ENCODE data around the gene CRB1.
A peak's percentile ranks its signal among the peaks of the same experiment; 100 is the strongest.

CRB1 gene

DNA sequence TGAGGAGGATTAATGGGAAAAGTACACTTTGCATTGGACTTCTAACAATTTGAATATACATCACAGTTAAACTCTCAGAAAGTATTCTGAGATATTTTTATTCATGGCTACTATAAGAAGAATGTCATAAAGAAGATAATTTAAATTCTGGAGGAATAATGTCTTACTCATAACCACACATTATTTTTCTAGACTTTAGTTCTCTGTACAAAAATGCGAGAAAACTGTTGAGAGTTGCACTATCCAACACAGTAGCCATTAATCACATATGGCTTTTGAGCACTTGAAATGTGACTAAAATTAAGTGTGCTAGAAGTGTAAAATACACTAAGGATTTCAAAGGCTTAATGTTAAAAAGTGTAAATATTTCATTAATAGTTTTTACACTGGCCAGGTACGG, 53.8 kb downstream of the CRB1 start:
- no peak for DNase-seq (ENCODE audit: low spot score)
- TF ChIP-seq, protein P1, sequence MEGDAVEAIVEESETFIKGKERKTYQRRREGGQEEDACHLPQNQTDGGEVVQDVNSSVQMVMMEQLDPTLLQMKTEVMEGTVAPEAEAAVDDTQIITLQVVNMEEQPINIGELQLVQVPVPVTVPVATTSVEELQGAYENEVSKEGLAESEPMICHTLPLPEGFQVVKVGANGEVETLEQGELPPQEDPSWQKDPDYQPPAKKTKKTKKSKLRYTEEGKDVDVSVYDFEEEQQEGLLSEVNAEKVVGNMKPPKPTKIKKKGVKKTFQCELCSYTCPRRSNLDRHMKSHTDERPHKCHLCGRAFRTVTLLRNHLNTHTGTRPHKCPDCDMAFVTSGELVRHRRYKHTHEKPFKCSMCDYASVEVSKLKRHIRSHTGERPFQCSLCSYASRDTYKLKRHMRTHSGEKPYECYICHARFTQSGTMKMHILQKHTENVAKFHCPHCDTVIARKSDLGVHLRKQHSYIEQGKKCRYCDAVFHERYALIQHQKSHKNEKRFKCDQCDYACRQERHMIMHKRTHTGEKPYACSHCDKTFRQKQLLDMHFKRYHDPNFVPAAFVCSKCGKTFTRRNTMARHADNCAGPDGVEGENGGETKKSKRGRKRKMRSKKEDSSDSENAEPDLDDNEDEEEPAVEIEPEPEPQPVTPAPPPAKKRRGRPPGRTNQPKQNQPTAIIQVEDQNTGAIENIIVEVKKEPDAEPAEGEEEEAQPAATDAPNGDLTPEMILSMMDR (IDR thresholded peaks at IDR 0.05; ENCODE audit: extremely low read depth, missing control alignments) = no peak

DNA sequence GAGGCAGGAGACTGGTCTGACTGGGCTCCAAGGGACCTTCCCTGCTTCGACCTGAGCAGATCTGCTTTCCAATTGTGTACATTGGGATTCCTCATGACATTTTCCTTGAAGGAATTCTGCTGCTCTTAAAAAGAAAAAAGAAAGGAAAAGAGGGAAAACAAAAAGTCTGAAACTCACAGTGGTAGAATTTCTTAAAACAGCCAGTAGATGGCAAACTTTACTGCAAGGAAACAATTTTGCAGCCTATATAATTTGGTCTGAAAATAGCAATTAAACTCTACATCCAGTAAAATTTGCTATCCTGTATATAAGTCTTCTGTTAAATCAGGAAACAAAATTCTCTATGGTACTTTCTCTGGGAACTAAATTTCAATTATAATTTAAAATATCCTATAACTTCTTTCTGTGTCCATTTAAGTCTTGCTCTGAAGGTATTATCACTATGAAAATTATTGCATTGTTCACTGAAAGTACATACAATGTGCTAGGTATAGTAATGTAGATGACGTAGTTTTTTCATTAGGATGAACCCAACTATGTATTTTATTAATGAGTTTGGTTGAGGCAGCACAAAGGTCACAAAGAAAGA, 59.8 kb downstream of the CRB1 start:
- DNase-seq (ENCODE audit: low spot score) = no peak
- TF ChIP-seq, protein P1 (IDR thresholded peaks at IDR 0.05; ENCODE audit: extremely low read depth, missing control alignments) = peak; percentile 7

DNA sequence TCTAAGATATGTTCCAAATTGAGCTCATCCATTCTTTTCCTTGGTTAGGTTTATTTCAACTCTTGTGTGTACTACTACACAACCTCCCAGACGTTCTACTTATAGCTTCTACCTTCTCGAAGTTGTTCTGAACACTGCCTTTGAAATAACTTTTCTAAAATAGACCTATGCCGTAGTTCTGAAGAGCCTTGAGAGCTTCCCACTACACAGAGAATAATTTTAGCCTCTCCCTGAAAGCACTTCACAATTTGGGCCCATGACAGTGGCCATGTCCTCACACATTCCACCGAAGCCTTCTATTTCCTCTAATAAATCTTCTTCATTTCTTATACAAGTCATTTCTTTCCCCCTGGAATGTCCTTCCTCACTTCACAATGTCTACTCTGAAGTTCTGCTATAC, 62.2 kb downstream of the CRB1 start:
- DNase-seq (ENCODE audit: low spot score) = no peak

DNA sequence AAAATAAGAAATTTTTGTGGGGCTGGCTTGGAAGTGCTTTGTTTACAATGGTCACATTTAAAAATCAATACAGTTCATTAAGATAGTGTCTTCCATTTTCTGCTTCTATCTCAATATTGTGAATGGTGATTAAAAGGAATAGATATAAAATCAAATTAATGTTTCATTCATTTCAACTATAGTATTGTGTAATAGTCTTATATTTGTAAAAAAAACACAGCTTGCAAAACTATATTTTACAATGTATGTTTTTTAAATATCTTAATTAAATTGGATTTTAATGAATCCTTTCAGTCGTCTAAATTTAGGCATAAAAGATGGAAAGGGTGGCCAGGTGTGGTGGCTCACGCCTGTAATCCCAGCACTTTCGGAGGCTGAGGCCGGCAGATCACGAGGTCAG, 63.5 kb downstream of the CRB1 start:
- TF ChIP-seq, protein P1 (IDR thresholded peaks at IDR 0.05; ENCODE audit: extremely low read depth, missing control alignments) = no peak
- no peak for DNase-seq (ENCODE audit: low spot score)

More for the DNA sequence above, 62.2 kb downstream of the CRB1 start:
- TF ChIP-seq, protein P1 (IDR thresholded peaks at IDR 0.05; ENCODE audit: extremely low read depth, missing control alignments) = no peak

DNA sequence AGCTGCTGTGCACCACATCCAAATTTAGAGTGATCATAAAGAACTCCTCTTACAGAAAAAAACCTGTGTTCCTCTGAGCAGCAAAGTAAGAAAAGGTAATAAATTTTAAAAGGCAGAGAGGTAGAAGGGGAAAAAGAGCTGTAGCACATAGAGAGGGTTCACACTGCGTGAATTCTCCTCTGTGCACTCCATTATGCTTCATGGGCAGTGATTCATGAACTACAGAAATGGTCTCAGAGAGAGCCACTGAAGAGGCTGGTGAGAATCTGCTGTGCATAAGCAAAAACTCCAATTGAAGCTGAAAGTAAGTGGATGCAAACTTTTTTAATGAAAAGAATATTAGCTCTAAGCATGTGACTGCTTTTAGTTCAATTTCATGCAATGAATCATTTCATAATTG, 65.0 kb downstream of the CRB1 start:
- no peak for DNase-seq (ENCODE audit: low spot score)
- TF ChIP-seq, protein P1 (IDR thresholded peaks at IDR 0.05; ENCODE audit: extremely low read depth, missing control alignments) = no peak

DNA sequence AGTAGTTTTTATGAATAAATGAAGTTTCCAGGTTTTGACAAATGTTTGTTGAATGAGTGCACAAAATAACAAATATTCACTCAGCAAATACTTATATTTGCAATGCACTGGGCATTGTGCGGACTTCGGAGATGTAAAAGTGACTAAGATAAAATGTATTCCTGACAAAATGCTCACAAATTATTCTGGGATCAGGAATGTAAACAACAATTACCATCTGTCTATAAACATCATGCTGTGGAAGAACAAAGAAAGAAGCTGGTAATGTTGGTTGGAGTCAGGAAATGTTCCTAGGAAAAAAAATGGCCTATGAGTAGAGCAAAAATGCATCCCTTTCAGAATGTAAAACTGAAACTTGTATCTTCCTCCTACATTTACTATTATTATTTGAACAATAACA, 68.5 kb downstream of the CRB1 start:
- TF ChIP-seq, protein P1 (IDR thresholded peaks at IDR 0.05; ENCODE audit: extremely low read depth, missing control alignments) = no peak
- no peak for DNase-seq (ENCODE audit: low spot score)

DNA sequence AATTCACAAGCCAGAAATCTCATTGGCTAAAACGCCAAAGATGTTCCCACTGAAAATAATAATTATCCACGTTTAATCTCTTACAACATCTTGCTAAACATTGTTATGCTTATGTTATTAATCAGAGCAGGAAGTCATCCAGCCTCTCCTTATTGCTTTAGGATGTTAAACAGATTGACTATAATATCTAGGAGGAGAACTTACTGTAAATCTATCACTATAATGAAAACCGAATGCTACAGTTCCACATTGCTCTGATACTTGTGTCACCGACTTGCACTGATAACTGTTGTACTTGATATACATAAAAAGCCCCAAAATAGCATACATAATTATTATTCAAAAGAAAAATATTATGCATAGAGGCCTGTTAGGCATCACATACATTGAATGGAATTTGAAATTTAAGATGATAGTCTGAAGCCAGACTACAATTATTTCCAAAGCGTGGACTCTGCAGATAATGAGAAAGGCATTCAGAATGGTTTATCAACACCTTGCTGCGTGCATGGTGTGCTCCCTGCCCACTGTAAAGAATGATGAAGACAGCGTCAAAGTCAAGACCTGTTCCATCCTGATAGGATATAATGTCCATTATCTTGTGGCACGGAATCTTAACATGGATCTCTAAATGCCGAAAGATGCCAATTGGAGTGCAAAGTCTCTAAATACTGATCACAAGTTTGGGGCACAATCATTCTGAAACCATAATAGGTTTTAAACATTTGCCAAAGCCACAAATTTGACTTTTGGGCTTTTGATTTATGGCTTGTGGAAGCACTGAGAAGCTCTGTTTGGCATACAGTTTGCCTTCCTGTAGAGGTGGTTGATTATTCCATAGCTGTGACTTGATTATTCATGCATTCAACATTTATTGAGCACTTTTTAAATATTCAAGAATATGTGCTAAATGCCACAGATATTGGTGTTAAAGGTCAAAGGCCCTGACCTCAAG, 71.3 kb downstream of the CRB1 start:
- TF ChIP-seq, protein P1 (IDR thresholded peaks at IDR 0.05; ENCODE audit: extremely low read depth, missing control alignments) = no peak
- no peak for DNase-seq (ENCODE audit: low spot score)
